Measurements from ENCODE around the gene SLC4A5.

GRCh38 chr2:74205596-74205995, 137.6 kb downstream of the SLC4A5 start:
- no peak for TF ChIP-seq CTCF (IDR thresholded peaks at IDR 0.05)
- TF ChIP-seq POLR2AphosphoS5 (IDR thresholded peaks at IDR 0.05) = no peak
- TF ChIP-seq POLR2A (IDR thresholded peaks at IDR 0.05) = no peak
- no peak for TF ChIP-seq EP300 (IDR thresholded peaks at IDR 0.05)
